ENCODE results near the gene OR5K1. TPM values are rescaled to one million over a fixed set of nuclear protein-coding genes. Genes with fewer than 3 reads are reported as not detected.

Gene OR5K1
- total RNA-seq, 1 experiment from 2014 or later: not detected

GRCh38 chr3:98457543-98457942 lies 5.5 kb upstream of the OR5K1 start:
- H3K4me1 ChIP-seq (ENCODE audit: insufficient read depth, low read length, poor library complexity, severe bottlenecking): no peaks in the 10 kb centered on the region
- POLR2A ChIA-PET (ENCODE audit: low non-redundant PET): no interaction called here
- H3K9me3 ChIP-seq (ENCODE audit: low read depth, low read length, poor library complexity, severe bottlenecking): no peaks in the 10 kb centered on the region
- intact Hi-C loops (cut with micrococcal nuclease; ENCODE audit: unreplicated experiment): no loop called here
- peak; percentile 2 for DNase-seq (ENCODE audit: low spot score)
- H3K27me3 ChIP-seq (replicated peaks; ENCODE audit: insufficient read depth, low read depth, low read length, poor library complexity): no peaks in the 10 kb centered on the region
- H3K36me3 ChIP-seq (ENCODE audit: insufficient read depth, low read length, poor library complexity, severe bottlenecking): no peaks in the 10 kb centered on the region
- H3K4me3 ChIP-seq (ENCODE audit: low read depth, low read length, poor library complexity, severe bottlenecking): no peak overlapping the region
- no peak overlapping the region for H3K27ac ChIP-seq (ENCODE audit: low read depth, low read length, poor library complexity, severe bottlenecking)
- TF ChIP-seq EZH2 (IDR thresholded peaks at IDR 0.05; ENCODE audit: borderline replicate concordance, low read depth, low read length, poor library complexity, severe bottlenecking) (no peak), CTCF (conservative IDR thresholded peaks at IDR 0.05; ENCODE audit: low read depth, low read length) (no peak)
- BruUV-seq (replicated peaks): no TSS peak
- CTCF ChIA-PET: no interaction called here

GRCh38 chr3:98460220-98460619 lies 2.8 kb upstream of the OR5K1 start:
- Histone ChIP-seq H3K27ac (ENCODE audit: low read depth, low read length, poor library complexity, severe bottlenecking) (no peak overlapping the region), H3K36me3 (ENCODE audit: insufficient read depth, low read length, poor library complexity, severe bottlenecking) (no peaks in the 10 kb centered on the region), H3K4me1 (ENCODE audit: insufficient read depth, low read length, poor library complexity, severe bottlenecking) (no peaks in the 10 kb centered on the region), H3K4me3 (ENCODE audit: low read depth, low read length, poor library complexity, severe bottlenecking) (no peak overlapping the region), H3K27me3 (replicated peaks; ENCODE audit: insufficient read depth, low read depth, low read length, poor library complexity) (no peaks in the 10 kb centered on the region), H3K9me3 (ENCODE audit: low read depth, low read length, poor library complexity, severe bottlenecking) (no peaks in the 10 kb centered on the region)
- DNase-seq (ENCODE audit: low spot score): no peak
- intact Hi-C loops (cut with micrococcal nuclease; ENCODE audit: unreplicated experiment): no loop called here
- no TSS peak for BruUV-seq (replicated peaks)
- POLR2A ChIA-PET (ENCODE audit: low non-redundant PET): no interaction called here
- TF ChIP-seq EZH2 (IDR thresholded peaks at IDR 0.05; ENCODE audit: borderline replicate concordance, low read depth, low read length, poor library complexity, severe bottlenecking) (no peak), CTCF (conservative IDR thresholded peaks at IDR 0.05; ENCODE audit: low read depth, low read length) (no peak)
- CTCF ChIA-PET: no interaction called here

GRCh38 chr3:98482717-98483482 lies 19.9 kb downstream of the OR5K1 start:
- Histone ChIP-seq H3K36me3 (ENCODE audit: insufficient read depth, low read length, poor library complexity, severe bottlenecking) (no peaks in the 10 kb centered on the region), H3K4me3 (ENCODE audit: low read depth, low read length, poor library complexity, severe bottlenecking) (no peak overlapping the region), H3K27me3 (replicated peaks; ENCODE audit: insufficient read depth, low read depth, low read length, poor library complexity) (no peaks in the 10 kb centered on the region), H3K9me3 (ENCODE audit: low read depth, low read length, poor library complexity, severe bottlenecking) (no peaks in the 10 kb centered on the region), H3K4me1 (ENCODE audit: insufficient read depth, low read length, poor library complexity, severe bottlenecking) (no peaks in the 10 kb centered on the region), H3K27ac (ENCODE audit: low read depth, low read length, poor library complexity, severe bottlenecking) (no peak overlapping the region)
- ChIA-PET POLR2A (ENCODE audit: low non-redundant PET) (no interaction called here), CTCF (no interaction called here)
- intact Hi-C loops (cut with micrococcal nuclease; ENCODE audit: unreplicated experiment): no loop called here
- DNase-seq (ENCODE audit: low spot score): peak; percentile 17
- no peak for TF ChIP-seq EZH2 (IDR thresholded peaks at IDR 0.05; ENCODE audit: borderline replicate concordance, low read depth, low read length, poor library complexity, severe bottlenecking)
- no peak for TF ChIP-seq CTCF (conservative IDR thresholded peaks at IDR 0.05; ENCODE audit: low read depth, low read length)
- BruUV-seq (replicated peaks): no TSS peak

Measured in A673 (cell line).